Stomach (tissue), 4 donors: ENCODE results near the gene MTREX.

Experiments used
- CTCF ChIP-seq, 7 experiments: fragments of 450-650 bp in 4 of 7; fragments of 200-600 bp in 3 of 7; sonication (generic) in 3 of 7; IDR thresholded peaks; one replicate each; pipeline ENCODE4 v1.5.1; 2016 to 2019; ENCODE audit warnings: antibody characterized with exemption in 7 of 7, control low read depth in 2 of 7, mild to moderate bottlenecking in 1 of 7
- EP300 ChIP-seq: sonication (generic); formaldehyde crosslinking; IDR thresholded peaks from one replicate; pipeline ENCODE4 v1.6.1; 2017; ENCODE audit warnings: antibody characterized with exemption
- POLR2A ChIP-seq, 4 donors: fragments of 450-650 bp; IDR thresholded peaks; one replicate each; pipeline ENCODE4 v1.6.1; 2016; ENCODE audit warnings: antibody characterized with exemption in 4 of 4, control low read depth in 2 of 4, mild to moderate bottlenecking in 1 of 4, moderate library complexity in 1 of 4
- POLR2AphosphoS5 ChIP-seq, 3 donors: sonication (generic); formaldehyde crosslinking; IDR thresholded peaks; one replicate each; pipeline ENCODE4 v1.6.1; 2016; ENCODE audit warnings: antibody characterized with exemption in 3 of 3

GRCh38 chr5:55415071-55415470 is 107.3 kb downstream of the MTREX start:
- TF ChIP-seq CTCF (IDR thresholded peaks at IDR 0.05) (no peak), POLR2A (IDR thresholded peaks at IDR 0.05) (no peak), EP300 (no peak), POLR2AphosphoS5 (IDR thresholded peaks at IDR 0.05) (no peak)
